GM12878 (cell line): Measurements from ENCODE around the gene PPP2R5C. TPM values are rescaled to one million over a fixed set of nuclear protein-coding genes. Genes with fewer than 3 reads are reported as not detected.

Experiments used
- CEBPB ChIP-seq, 2 experiments: fragments of 150-350 bp in 1 of 2; IDR thresholded peaks; 2 replicates each; pipeline ENCODE4 v1.6.1; 2012 to 2014; ENCODE audit warnings: low read depth in 2 of 2, low read length in 2 of 2, borderline replicate concordance in 1 of 2, inconsistent platforms in 1 of 2
- CHD1 ChIP-seq: IDR thresholded peaks from 2 replicates; pipeline ENCODE4 v1.6.1; 2012; ENCODE audit warnings: low read depth, low read length, improper control_type of control experiment
- CREB1 ChIP-seq: IDR thresholded peaks from 2 replicates; pipeline ENCODE4 v1.6.1; 2012; ENCODE audit warnings: low read depth, mild to moderate bottlenecking, inconsistent platforms
- CREM ChIP-seq: IDR thresholded peaks from 2 replicates; pipeline ENCODE4 v1.6.1; 2014; ENCODE audit warnings: antibody characterized with exemption, low read depth
- E2F8 ChIP-seq: fragments of 450-650 bp; IDR thresholded peaks from 2 replicates; pipeline ENCODE4 v1.6.1; 2018; ENCODE audit warnings: mild to moderate bottlenecking, low read depth, moderate library complexity; ENCODE audit not compliant: partially characterized antibody
- MEF2B ChIP-seq: fragments of 450-650 bp; IDR thresholded peaks from 2 replicates; pipeline ENCODE4 v1.6.1; 2018; ENCODE audit warnings: mild to moderate bottlenecking, moderate library complexity; ENCODE audit not compliant: partially characterized antibody, poor library complexity, severe bottlenecking
- MLLT1 ChIP-seq: fragments of 450-650 bp; IDR thresholded peaks from 2 replicates; pipeline ENCODE4 v1.6.1; 2016; ENCODE audit warnings: mild to moderate bottlenecking
- NFXL1 ChIP-seq: fragments of 450-650 bp; IDR thresholded peaks from 2 replicates; pipeline ENCODE4 v1.6.1; 2017; ENCODE audit warnings: antibody characterized with exemption, mild to moderate bottlenecking, borderline replicate concordance
- NFYA ChIP-seq: IDR thresholded peaks from 2 replicates; pipeline ENCODE4 v1.6.1; 2011; ENCODE audit warnings: low read depth, mild to moderate bottlenecking, low read length, improper control_type of control experiment, borderline replicate concordance
- NR2C2 ChIP-seq: IDR thresholded peaks from 2 replicates; pipeline ENCODE4 v1.6.1; 2011; ENCODE audit warnings: borderline replicate concordance, low read depth; ENCODE audit not compliant: control insufficient read depth, insufficient read length
- PAX8 ChIP-seq: fragments of 450-650 bp; IDR thresholded peaks from 2 replicates; pipeline ENCODE4 v1.6.1; 2017; ENCODE audit warnings: mild to moderate bottlenecking, moderate library complexity
- RAD51 ChIP-seq: fragments of 450-650 bp; IDR thresholded peaks from 2 replicates; pipeline ENCODE4 v1.6.1; 2016; ENCODE audit warnings: moderate library complexity, mild to moderate bottlenecking, inconsistent platforms
- SUPT20H ChIP-seq: IDR thresholded peaks from 2 replicates; pipeline ENCODE4 v1.6.1; 2011; ENCODE audit warnings: low read depth, mild to moderate bottlenecking, low read length, moderate library complexity, borderline replicate concordance; ENCODE audit not compliant: control insufficient read depth
- ZBTB11 ChIP-seq: fragments of 450-650 bp; formaldehyde crosslinking; IDR thresholded peaks from 2 replicates; pipeline ENCODE4 v1.5.0; 2022; ENCODE audit warnings: mild to moderate bottlenecking, missing genetic modification characterization
- ZNF207 ChIP-seq: fragments of 450-650 bp; IDR thresholded peaks from 2 replicates; pipeline ENCODE4 v1.6.1; 2014; ENCODE audit warnings: antibody characterized with exemption, mild to moderate bottlenecking, borderline replicate concordance
- ZNF592 ChIP-seq: fragments of 450-650 bp; IDR thresholded peaks from 2 replicates; pipeline ENCODE4 v1.6.1; 2017; ENCODE audit warnings: mild to moderate bottlenecking, moderate library complexity
- polyA plus RNA-seq, 11 experiments: library from polyadenylated mRNA; depleted of rRNA in 4 of 11; unstranded in 6 of 11; stranded (reverse) in 5 of 11; fragments of >200 nt; fragmentation: Nextera tagmentation in 4 of 11; fragmentation: Illumina TruSeq in 1 of 11; extraction: Ambion mirVana in 4 of 11; extraction: Trizol in 1 of 11; gene quantifications; 1 replicate in 1 of 11; 2 replicates in 10 of 11; pipeline versions ENCODE4 v1.2.1 to v1.2.3, GENCODE V29; 2011 to 2016; ENCODE audit warnings: inconsistent platforms in 2 of 11, missing spikeins in 2 of 11, low read depth in 1 of 11
- total RNA-seq, 4 experiments: library from RNA; depleted of rRNA in 3 of 4; stranded (reverse); fragments of >200 nt in 3 of 4; fragmentation: Illumina TruSeq in 1 of 4; extraction: Trizol in 1 of 4; gene quantifications; 2 replicates each; pipeline versions ENCODE4 v1.2.1 to v1.2.3, GENCODE V29; 2013 to 2021

PPP2R5C gene
- total and polyA plus RNA-seq, 10 of the 15 experiments (the other 5 are each of a cell fraction or from before 2014, with no cell fraction given) = 106 to 199 (median 144) TPM

GRCh38 chr14:101731187-101732080 lies 30.1 kb upstream of the PPP2R5C start (continued):
- TF ChIP-seq ZNF592 = no peak
- no peak for TF ChIP-seq CREB1
- TF ChIP-seq PAX8 = no peak
- TF ChIP-seq ZNF207 = no peak
- peak; percentile 27; the same call in 1 of the 2 replicates for TF ChIP-seq CREM
- no peak for TF ChIP-seq NFYA
- TF ChIP-seq E2F8 = no peak
- no peak for TF ChIP-seq NR2C2
- TF ChIP-seq SUPT20H = no peak
- no peak for TF ChIP-seq CHD1
- no peak for TF ChIP-seq CEBPB (IDR thresholded peaks at IDR 0.05; ENCODE audit: borderline replicate concordance in 1 of 2, low read depth in 2 of 2, low read length in 2 of 2)
- TF ChIP-seq ZBTB11 = no peak
- no peak for TF ChIP-seq MLLT1
- TF ChIP-seq NFXL1 = no peak
- peak; percentile 32 for TF ChIP-seq MEF2B
- no peak for TF ChIP-seq RAD51
